ENCODE results near the gene KDM2A.

The KDM2A gene

DNA sequence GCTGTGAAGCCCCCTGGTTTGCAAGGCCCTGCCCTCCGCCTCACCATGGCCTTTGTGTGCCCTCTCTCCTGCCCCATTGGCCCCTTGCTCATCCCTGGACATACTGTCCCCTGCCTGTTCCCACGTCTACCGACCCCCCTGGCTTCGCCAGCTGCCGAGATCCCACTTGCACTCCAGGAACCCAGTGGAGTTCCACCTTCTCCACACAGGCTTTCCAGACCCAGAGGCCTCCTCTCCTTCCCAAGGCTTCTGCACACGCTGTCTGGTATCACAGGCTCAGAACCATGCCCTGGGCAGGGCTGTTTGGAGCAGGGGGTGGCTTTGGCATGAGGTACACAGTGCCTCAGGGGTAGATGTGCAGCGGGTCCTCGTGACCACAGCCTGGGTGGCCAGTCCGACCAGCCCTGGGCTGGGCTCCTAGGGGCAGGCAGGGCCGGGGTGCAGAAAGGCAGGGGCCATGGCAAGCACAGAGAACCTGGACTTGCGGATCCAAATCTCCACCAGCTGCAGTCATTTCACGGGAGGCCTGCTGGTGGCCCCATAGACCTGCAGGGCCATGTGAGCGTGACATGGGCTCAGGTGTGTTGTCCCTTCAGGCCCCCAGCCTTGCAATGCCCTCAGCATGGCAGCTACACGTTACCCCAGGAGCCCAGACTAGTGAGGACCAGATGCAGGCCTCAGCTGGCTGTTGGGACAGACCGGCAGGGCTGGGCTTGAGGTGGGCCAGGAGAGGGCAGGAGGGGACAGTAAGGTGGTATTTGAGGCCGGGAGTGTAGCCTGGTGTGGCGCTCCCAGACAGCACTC is 156.7 kb downstream of the KDM2A start:
- DNase-seq, result no peak

DNA sequence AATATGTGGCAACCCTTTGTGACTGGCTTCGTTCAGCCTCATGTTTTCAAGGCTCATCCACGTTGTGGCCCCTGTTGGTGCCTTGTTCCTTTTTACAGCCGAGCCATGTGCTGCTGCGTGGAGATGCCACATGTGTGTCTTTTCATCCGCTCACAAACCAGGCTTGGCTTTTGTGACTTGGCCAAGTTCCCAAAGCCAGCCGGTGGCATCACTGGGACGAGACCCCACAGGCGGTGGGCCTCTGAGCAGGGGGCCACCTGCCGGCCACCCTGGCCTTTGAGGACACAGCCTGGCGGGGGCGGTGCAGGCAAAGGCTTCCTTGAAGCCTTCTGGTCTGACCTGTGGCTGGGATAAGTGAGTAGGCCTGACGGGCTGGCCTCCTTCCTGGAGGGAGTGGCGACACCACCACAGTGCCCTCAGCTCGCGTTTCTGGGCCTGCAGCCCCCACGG is 157.7 kb downstream of the KDM2A start:
- DNase-seq, result no peak

DNA sequence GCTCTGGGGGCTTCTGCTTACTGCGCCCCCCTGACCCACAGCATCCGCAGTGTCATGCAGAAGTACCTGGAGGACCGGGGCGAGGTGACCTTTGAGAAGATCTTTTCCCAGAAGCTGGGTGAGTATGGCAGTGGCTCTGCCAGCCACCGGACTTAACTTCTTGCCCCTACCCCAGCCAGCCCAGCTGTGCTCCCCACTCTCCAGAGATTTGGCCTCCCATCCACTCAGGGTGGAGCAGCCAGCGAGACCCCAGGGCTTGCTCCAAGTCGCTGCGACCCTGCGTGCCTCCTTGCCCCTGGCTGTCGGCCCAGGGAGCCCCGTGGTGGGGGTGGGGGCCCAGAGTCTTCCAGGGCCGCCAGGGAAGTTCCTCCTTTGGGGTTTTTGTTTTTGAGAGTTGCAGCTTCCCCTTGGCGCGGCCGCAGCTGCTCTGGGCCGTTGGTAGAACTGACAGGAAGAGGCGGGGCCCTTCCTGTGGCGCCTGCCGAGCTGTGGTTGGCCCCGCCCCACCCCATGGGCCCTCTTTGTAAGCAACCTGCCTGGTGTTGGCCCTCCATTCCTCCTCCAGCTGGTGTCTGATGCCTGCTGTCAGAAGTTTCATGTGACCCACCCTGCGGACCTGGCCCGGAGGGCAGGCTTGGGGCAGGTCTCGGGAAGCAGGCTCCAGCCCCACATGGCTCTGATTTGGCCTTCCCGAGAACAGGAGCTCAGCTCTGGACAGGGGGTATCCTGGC is 158.3 kb downstream of the KDM2A start:
- DNase-seq, result peak; percentile 78

DNA sequence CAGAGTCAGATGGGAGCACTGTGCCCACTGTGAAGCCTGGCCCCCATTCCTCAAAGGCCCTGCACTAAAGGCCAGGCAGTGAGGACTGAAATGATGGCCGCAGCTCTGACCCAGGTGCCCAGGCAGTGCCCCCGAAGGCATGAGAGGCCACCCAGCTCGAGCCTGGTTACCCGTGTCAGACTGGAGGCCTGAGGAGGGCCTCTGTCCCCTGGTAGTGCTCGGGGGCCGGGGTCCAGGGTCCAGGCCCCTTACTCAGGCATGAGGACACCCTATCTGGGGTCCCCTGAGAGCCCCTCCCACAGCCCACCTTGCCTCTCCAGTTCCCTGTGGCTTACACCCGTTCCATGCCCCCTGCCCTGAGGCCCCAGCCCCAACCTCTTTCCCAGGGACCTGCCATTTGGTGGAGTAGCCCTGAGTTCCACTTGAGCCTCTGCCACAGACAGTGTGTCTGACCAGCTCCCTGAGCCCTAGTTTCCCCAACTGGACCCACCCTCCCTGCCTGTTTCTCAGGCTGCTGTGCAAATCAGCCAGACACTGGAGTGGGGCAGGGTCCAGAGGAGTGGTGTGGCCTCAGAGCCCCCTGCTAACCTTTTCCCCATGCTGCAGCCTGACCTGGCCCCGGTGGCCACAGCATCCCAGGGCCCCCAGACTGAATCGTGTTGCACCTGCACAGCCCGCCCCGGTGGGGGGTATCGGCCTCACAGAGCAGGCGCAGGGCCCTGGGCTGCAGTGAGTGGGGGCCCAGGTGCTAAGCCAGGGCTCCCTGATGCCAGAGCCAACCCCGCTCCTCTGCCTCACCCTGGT is 159.3 kb downstream of the KDM2A start:
- DNase-seq, result no peak

DNA sequence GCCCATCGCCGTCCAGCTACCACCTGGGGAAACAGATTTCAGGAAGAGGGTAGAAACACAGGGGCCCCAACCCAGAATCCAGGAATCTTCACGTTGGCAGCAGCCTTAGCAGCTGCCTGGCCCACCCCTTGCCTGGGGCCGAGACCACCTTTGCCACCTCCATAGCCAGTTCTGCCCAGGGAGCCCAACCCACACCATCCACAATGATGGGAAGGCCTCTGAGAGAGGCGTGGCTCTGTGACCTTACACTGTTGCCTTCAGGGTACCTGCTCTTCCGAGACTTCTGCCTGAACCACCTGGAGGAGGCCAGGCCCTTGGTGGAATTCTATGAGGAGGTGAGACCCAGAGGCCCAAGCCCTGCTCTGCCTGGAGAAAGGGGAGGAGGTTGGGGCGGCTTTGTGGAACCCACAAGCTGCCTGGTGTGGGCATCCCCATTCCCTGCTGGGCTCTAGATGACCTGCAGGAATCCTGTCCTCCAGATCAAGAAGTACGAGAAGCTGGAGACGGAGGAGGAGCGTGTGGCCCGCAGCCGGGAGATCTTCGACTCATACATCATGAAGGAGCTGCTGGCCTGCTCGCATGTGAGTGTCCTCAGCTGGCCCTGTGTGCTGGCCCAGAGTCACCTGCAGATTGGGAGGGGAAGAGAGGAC is 160.0 kb downstream of the KDM2A start:
- DNase-seq, result no peak

DNA sequence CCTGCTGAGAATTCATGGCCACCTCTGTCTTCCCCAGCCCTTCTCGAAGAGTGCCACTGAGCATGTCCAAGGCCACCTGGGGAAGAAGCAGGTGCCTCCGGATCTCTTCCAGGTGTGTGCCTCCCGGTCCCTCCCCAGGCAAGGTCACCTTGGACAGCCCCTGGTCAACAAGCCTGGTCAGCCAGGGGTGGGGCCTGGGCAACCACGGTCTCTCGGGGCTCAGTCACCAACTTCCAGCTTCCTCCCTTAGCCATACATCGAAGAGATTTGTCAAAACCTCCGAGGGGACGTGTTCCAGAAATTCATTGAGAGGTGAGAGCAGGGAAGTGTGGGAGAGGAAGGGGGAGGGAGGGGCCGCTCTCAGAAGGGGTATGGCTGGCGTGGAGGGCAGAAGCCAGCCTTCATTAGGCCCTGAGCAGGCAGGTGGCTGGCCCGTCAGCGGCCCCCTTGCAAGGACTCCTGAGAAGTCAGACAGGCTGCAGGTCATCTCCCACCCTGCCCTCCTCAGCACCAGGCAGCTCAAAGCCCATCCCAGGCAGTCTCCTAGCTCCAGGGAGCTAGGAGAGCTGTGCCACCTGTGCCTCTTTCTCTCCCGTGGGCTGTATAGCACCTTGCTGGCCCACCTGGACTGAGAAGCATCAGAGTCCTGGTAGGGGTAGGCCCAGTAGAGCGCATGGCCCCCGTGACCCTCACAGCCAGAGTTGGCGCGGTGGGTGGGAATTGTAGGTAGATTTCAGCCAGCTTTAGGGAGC is 160.7 kb downstream of the KDM2A start:
- DNase-seq, result no peak

DNA sequence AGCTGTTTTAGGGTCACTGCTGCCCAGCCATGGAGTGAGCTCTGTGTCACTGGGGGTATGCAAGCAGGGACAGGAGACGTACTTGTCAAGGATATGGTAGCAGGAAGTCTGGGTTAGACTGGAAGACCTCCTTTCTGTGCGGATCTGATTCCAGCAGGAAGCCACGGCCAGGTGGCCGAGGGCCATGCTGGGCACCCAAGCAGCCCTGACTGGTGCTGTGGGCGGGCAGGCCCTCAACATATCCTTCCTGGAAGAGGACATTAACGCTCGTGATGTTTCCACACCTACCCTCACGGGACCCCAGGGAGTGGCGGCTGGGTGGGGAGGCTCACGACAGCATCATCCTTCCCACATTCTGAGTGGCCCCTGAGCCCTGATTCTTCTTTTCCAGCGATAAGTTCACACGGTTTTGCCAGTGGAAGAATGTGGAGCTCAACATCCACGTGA is 161.3 kb downstream of the KDM2A start:
- no peak for DNase-seq

DNA sequence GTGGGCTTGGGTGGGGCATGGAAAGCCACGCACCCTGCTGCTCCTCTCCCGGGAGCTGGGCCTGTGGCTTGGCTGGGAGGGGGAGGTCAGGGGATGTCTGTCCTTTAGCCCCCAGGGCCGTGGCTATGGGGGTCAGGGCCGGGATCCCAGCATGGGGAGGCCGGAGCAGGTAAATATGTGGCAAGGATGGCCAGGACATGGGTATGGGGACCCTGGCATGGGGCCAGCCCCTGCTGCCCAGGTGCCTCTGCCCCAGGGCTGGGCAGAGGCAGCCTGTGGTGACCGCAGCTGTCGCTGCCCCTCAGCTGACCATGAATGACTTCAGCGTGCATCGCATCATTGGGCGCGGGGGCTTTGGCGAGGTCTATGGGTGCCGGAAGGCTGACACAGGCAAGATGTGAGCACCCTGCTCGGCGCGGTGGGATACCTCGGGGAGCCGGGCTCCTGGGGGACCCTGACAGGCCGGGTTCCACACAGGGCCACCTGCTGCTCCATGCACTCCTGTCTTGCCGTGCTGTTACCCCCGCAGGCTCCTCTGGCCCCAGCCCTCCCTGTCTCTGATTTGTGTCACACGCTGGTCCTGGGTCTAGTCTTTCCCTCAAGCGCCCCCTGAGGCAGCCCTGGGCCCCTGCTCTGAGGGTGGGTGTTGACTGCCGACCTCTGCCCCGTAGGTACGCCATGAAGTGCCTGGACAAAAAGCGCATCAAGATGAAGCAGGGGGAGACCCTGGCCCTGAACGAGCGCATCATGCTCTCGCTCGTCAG is 161.9 kb downstream of the KDM2A start:
- DNase-seq, result no peak

DNA sequence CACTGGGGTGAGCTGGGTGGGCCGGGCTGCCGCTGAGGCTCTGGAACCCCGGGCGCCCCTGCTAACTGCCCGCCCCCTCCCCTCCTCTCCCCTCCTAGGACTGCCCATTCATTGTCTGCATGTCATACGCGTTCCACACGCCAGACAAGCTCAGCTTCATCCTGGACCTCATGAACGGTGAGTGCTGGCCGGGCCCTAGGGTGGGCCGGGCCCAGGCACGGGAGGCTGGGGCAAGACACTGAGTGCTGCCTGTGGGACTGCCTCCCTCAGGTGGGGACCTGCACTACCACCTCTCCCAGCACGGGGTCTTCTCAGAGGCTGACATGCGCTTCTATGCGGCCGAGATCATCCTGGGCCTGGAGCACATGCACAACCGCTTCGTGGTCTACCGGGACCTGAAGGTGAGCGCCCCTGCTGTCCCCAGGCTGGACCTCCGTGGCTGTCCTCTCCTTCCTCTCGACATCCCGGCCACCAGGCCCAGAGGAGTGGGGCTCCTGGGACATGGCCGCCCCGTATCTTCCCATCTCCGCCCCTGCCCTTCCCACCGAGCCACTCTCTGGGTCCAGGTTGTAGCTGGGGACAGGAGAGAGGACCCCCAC is 162.6 kb downstream of the KDM2A start:
- DNase-seq, result no peak

DNA sequence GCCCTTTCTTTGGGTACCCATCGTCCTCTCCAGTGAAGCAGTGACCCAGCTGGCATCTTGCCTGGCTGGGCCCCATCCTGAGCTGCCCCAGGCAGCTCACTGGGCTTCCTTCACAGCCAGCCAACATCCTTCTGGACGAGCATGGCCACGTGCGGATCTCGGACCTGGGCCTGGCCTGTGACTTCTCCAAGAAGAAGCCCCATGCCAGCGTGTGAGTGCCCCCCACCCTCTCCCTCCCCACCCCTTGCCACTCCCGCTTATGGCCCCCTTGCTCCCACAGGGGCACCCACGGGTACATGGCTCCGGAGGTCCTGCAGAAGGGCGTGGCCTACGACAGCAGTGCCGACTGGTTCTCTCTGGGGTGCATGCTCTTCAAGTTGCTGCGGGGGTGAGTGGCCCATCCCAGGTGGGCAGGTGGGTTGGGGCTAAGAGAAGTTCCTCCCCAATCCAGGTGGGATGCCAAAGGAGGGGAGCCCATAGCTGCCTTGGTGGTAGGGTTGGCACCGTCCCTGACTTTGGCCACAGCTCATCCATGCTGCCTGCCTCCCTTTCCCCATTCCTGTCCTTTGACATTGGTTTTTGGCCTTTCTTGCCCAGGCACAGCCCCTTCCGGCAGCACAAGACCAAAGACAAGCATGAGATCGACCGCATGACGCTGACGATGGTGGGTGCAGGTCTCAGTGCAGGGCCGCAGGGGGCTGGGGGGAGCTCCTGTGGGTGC is 163.3 kb downstream of the KDM2A start:
- DNase-seq, result no peak

DNA sequence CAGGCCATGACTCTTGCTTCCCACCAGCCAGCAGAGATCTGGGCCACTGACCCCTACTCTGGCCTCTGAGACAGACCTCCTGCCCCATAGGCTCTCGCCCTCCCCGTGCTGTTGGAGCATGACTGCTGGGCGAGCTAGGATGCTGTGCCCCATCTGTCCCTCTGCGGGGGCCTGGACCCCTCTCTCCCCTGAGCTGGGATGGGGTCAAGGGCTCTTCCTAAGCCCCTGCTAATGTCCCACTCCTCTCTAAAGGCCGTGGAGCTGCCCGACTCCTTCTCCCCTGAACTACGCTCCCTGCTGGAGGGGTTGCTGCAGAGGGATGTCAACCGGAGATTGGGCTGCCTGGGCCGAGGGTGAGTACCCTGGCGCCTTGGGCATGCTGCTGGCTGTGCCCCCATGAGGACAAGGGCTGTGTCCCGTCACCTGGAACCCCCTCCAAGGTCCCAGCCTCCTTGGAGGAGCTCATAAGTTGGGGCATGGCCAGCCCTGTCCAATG is 163.9 kb downstream of the KDM2A start:
- DNase-seq, result no peak

DNA sequence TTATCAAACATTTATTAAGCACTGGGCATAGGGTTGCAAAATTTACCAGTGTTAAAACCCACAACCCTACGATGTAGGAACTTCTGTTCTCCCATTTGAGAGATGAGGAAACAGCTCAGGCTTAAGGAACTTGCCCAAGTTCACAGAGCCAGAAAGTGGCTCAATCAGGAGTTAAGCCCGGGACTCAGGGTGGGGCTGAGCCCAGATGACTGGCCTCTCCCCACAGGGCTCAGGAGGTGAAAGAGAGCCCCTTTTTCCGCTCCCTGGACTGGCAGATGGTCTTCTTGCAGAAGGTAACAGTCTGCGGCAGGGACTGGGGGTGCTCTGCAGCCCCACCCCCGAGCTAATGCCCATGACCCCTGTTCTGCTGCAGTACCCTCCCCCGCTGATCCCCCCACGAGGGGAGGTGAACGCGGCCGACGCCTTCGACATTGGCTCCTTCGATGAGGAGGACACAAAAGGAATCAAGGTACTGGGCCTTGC is 164.5 kb downstream of the KDM2A start:
- no peak for DNase-seq

DNA sequence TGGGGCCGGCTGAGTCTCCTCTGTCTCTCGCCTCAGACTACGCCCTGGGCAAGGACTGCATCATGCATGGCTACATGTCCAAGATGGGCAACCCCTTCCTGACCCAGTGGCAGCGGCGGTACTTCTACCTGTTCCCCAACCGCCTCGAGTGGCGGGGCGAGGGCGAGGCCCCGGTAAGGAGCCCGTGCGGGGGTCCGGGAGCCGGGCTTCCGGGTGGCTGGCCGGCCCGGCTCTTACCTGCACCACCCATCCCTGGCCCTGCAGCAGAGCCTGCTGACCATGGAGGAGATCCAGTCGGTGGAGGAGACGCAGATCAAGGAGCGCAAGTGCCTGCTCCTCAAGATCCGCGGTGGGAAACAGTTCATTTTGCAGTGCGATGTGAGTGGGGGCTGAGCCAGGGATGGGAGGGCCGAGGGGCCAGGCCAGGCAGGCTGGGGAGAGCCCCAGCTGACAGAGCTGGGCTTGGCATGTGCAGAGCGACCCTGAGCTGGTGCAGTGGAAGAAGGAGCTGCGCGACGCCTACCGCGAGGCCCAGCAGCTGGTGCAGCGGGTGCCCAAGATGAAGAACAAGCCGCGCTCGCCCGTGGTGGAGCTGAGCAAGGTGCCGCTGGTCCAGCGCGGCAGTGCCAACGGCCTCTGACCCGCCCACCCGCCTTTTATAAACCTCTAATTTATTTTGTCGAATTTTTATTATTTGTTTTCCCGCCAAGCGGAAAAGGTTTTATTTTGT is 165.9 kb downstream of the KDM2A start:
- DNase-seq, result no peak

DNA sequence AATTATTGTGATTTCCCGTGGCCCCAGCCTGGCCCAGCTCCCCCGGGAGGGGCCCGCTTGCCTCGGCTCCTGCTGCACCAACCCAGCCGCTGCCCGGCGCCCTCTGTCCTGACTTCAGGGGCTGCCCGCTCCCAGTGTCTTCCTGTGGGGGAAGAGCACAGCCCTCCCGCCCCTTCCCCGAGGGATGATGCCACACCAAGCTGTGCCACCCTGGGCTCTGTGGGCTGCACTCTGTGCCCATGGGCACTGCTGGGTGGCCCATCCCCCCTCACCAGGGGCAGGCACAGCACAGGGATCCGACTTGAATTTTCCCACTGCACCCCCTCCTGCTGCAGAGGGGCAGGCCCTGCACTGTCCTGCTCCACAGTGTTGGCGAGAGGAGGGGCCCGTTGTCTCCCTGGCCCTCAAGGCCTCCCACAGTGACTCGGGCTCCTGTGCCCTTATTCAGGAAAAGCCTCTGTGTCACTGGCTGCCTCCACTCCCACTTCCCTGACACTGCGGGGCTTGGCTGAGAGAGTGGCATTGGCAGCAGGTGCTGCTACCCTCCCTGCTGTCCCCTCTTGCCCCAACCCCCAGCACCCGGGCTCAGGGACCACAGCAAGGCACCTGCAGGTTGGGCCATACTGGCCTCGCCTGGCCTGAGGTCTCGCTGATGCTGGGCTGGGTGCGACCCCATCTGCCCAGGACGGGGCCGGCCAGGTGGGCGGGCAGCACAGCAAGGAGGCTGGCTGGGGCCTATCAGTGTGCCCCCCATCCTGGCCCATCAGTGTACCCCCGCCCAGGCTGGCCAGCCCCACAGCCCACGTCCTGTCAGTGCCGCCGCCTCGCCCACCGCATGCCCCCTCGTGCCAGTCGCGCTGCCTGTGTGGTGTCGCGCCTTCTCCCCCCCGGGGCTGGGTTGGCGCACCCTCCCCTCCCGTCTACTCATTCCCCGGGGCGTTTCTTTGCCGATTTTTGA is 166.8 kb downstream of the KDM2A start:
- no peak for DNase-seq

DNA sequence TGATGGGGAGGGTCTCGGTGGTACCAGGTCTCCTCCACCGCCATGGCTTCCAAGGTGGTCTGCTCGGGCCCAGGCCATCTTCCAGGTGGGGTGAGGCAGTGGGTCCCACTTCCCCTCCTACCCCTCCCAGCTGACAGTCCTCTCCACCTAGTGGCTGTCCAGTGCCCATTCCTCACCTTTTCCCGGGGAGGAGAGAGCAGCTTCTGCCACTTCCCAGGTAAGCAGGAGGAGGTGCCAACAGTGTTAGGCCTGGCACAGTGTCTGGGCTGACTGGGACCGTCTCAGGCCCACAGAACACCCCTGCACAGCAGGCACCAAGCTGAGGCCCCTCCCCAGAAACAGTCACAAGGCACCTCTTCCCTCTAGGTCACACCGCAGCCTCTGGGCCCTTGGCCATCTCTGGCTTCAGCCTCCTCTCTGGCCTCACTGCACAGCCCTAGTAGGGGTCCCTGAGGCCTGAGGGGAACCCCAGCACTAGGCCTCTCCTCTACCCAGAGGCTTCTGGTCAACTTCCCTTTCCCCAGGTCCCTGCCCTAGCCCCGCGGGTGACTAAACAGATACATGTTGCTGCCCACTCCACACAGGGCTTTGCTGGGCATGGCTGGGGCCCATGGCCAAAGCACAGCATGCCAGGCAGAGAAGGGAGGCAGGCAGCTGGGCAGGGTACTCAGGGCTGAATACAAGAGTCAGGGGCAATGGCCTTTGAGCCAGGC is 167.7 kb downstream of the KDM2A start:
- DNase-seq, result no peak

DNA sequence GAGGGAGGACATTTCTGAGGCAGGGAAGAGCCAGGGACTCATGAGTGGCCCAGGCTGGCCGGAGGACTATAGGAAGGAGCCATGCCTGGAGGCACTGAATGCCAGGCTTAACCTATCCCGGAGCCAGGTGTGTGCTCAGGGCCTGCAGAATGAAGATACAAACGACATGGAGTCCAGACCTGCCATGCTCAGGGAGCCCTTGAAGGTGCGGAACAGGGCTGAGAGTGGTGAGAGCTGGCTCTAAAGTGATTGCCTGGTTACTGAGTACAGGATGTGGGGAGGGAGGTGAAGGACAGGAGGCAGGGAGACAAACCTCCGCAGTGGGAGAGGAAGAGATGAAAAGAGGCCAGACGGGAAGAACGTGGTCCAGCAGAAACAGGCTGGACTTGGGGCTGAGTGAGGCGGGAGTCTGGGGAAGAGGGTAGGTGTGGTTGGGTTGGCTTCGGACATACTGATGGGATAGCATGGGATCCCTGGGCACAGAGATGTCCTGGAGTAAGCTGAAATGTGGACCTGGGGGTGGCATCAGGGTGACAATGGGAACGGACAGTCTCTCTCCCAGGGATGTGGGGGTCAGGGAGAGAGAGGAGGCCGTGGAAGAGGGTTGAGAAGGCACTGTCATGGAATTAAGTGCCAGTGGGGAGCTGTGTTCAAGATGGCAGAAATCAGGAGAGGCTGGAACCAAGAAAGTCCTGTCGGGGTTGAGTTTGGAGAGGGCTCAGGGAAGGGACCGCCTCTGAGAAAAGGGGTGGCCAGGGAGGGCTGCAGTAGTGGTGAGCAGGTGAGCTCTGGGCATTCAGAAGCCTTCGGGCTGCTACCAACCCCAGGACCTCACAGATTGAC is 168.5 kb downstream of the KDM2A start:
- no peak for DNase-seq

DNA sequence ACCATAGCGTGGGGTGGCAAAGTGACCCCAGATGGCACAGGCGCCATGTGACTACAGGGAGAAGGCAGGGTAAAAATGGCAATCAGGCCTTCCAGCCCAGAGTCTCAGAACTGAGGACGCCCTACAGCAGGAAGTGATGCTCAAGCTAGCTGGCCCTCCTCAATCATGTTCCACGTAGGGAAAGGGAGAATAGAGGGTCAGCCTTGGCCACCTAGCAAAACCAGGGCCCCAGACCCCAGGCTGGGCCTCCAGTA is 169.1 kb downstream of the KDM2A start:
- no peak for DNase-seq

Measured in COR-L47 (cell line).